NB4 (cell line): ENCODE results near the gene PEAK1.
"Not testable (repeated sequence)": the region's sequence is repeated elsewhere in the genome, so short reads cannot be mapped to it uniquely, and the experiment has no call there.

Experiments
- DNase-seq: peaks from one replicate; pipeline ENCODE4 v3.0.0; 2010; ENCODE audit warnings: low read depth
- H3K4me3 ChIP-seq: one replicate; pipeline ENCODE4 v1.5.1; 2011; ENCODE audit warnings: mild to moderate bottlenecking, low read depth, low read length, moderate library complexity
- MYC ChIP-seq: IDR thresholded peaks from 2 replicates; pipeline ENCODE4 v1.6.1; 2011; ENCODE audit warnings: low read depth, low read length
- POLR2A ChIP-seq: IDR thresholded peaks from 2 replicates; pipeline ENCODE4 v1.6.1; 2011; ENCODE audit warnings: mild to moderate bottlenecking; ENCODE audit not compliant: insufficient read length; ENCODE audit errors: extremely low read depth
- TF ChIP-seq, protein P1 (sequence below): IDR thresholded peaks from 2 replicates; pipeline ENCODE4 v1.6.1; 2011; ENCODE audit warnings: low read depth, low read length
- TF ChIP-seq, protein P2 (sequence below): IDR thresholded peaks from one replicate; pipeline ENCODE4 v1.5.1; 2012; ENCODE audit warnings: low read depth, low read length

PEAK1 gene

DNA sequence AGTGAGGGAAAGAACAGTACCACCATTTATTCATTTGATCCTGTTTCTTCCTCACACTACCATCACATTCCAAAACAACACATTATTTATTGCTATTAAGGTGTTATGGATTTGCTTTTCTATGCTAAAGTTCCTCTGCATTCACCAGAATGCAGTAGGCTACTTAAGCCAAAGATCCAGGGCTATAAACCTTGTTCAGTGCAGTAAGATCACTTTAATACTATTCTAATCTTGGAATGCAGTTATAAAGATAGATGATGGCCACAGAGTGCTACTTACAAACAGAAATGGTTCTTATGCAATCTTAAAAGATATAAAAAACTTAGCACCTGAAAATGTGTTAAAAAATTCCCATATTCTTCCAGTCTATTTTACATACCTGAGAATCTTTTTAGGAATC lies 241.5 kb downstream of the PEAK1 start:
- DNase-seq = no peak
- no peak overlapping the region for H3K4me3 ChIP-seq
- TF ChIP-seq, protein P1, sequence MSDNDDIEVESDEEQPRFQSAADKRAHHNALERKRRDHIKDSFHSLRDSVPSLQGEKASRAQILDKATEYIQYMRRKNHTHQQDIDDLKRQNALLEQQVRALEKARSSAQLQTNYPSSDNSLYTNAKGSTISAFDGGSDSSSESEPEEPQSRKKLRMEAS = no peak
- TF ChIP-seq POLR2A (no peak), MYC (no peak)

DNA sequence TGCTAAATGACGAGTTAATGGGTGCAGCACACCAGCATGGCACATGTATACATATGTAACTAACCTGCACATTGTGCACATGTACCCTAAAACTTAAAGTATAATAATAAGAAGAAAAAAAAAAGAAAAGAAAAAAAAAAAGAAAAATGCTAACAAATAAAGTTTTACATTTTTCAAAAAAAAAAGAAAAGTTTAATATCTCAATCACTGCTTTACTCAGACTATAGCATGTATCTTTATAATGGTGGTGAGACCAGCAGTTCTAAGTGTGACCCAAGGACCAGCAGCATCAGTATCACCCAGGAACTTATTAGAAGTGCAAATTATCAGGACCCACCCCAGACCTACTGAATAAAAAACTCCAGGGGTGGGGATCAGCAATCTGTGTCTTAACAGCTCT lies 243.8 kb downstream of the PEAK1 start:
- H3K4me3 ChIP-seq, DNase-seq: not testable (repeated sequence)

DNA sequence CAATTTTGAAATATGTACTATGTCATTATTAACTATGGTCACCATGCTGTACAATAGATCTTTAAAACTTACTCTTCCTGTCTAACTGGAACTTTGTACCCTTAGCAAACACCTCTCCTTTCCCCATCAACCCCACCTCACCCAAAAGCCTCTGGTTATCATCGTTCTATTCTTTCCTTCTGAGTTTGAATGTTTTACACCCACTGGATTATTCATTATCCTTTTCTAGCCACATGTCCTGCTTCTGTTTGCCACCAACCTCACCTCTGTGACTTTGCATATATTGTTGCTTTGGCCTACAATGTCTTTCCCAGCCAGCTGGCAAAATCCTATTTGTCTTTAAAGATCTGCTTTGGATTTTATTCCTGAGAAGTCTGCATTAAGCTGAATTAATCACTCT lies 246.4 kb downstream of the PEAK1 start:
- no peak for DNase-seq
- TF ChIP-seq POLR2A = no peak
- no peak for TF ChIP-seq MYC
- TF ChIP-seq, protein P2, sequence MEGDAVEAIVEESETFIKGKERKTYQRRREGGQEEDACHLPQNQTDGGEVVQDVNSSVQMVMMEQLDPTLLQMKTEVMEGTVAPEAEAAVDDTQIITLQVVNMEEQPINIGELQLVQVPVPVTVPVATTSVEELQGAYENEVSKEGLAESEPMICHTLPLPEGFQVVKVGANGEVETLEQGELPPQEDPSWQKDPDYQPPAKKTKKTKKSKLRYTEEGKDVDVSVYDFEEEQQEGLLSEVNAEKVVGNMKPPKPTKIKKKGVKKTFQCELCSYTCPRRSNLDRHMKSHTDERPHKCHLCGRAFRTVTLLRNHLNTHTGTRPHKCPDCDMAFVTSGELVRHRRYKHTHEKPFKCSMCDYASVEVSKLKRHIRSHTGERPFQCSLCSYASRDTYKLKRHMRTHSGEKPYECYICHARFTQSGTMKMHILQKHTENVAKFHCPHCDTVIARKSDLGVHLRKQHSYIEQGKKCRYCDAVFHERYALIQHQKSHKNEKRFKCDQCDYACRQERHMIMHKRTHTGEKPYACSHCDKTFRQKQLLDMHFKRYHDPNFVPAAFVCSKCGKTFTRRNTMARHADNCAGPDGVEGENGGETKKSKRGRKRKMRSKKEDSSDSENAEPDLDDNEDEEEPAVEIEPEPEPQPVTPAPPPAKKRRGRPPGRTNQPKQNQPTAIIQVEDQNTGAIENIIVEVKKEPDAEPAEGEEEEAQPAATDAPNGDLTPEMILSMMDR = no peak
- TF ChIP-seq, protein P1 = no peak
- no peak overlapping the region for H3K4me3 ChIP-seq

DNA sequence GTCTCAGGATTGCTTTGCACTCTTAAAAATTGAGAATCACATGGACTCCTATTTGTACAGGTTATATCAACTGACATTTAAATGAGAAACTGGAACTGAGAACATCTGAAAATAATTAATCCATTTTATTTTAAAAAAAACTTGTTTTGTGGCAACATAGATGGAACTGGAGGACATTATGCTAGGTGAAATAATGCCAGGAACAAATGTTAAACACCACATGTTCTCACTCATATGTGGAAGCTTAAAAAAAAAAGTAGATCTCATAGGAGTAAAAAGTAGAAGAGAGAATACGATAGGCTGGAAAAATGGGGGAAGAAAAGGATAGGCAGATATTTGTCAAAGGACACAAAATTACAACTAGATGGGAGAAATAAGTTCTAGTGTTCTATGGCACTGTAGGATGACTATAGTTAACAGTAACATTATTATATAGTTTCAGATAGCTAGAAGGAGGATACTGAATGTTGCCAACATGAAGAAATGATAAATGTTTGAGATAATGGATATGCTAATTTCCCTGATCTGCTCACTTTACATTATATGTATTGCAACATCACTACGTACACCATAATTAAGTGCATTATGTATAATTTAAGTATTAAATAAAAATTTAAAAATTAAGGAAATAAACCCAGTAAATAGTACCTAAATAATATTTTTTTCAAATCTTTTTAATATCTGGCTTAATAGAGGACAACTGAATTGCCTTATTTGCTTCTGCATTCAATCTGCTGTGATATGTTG lies 248.5 kb downstream of the PEAK1 start:
- no peak for DNase-seq
- TF ChIP-seq POLR2A (no peak), MYC (no peak)
- TF ChIP-seq, protein P1 = no peak
- TF ChIP-seq, protein P2 = no peak
- no peak overlapping the region for H3K4me3 ChIP-seq

DNA sequence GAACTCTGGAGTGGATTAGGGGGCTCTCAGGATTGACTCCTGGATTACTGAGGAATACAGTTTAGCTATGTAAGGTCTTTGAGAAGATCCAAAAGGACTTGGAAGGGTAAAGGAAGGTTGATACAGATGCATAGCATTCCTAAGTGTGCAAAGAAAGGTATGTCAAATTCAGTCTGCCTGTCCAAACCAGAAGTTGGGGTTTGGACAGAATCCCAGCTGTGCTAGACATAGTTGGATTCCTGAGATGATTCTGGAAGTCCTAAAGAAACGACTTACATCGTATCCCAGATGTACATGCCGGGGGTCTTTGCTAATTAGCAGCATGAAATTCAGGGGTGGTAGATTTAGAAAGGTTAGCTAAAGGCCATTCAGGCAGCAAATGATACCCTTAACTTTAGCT lies 251.3 kb downstream of the PEAK1 start:
- no peak overlapping the region for H3K4me3 ChIP-seq
- no peak for DNase-seq
- TF ChIP-seq MYC (no peak), POLR2A (no peak)
- TF ChIP-seq, protein P1 = no peak

DNA sequence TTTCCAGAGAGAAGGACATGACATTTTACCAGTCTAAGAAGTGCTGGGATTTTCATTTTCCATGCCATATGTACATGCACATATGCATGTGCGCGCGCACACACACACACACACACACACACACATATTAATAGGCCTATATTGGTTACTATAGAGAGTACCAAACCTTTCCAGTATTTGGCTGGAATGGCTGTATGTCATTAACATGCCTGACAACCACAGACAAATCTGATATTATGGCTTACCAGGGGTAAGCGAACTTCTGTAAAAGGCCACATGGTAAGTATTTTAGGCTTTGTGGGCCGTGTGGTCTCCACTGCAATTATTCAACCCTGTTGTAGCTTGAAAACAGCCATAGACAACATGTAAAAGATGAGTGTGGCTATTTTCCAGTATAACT lies 251.8 kb downstream of the PEAK1 start:
- no peak overlapping the region for H3K4me3 ChIP-seq
- TF ChIP-seq, protein P1 = no peak
- no peak for TF ChIP-seq MYC
- DNase-seq = no peak

DNA sequence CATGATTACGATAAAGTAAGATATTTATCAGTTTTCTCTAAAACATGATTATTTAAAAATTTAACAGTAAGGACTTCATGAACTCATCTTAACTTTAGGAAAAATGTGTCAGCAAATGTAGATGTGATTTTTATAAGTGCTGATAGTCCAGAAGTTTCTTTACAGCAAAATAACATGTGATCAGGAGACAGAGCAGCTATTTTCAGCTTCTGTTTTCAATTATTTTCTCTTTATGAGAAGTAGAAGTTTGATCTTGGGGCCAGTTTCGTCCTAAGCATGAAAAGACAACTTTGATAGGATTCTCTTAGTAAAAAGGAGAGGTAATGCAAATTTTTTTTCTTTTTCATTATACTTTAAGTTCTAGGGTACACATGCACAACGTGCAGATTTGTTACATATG lies 252.5 kb downstream of the PEAK1 start:
- H3K4me3 ChIP-seq = no peak overlapping the region
- no peak for DNase-seq
- TF ChIP-seq MYC (no peak), POLR2A (no peak)
- TF ChIP-seq, protein P2 = no peak
- TF ChIP-seq, protein P1 = no peak
